SK-MEL-5 (cell line): Measurements from ENCODE around the gene ITGB8. TPM values are rescaled to one million over a fixed set of nuclear protein-coding genes. Genes with fewer than 3 reads are reported as not detected.
"Not testable (repeated sequence)": the region's sequence is repeated elsewhere in the genome, so short reads cannot be mapped to it uniquely, and the experiment has no call there.

ENCODE experiments used
- DNase-seq: peaks from one replicate; pipeline ENCODE4 v3.0.0-alpha.2; 2016; ENCODE audit warnings: low read depth, low spot score
- in situ Hi-C: cut with HindIII; loops from 2 replicates; pipeline ENCODE4 v1.10.0; 2016; ENCODE audit warnings: low sequenced_read_pairs, high pct_unique_total_duplicates, low pct_unique_long_range_greater_than_20kb
- total RNA-seq: library from RNA; depleted of rRNA; stranded (reverse); fragments of >200 nt; shearing (Covaris generic); gene quantifications from 2 replicates; pipeline ENCODE4 v1.2.3, GENCODE V29; 2014

Gene ITGB8
- total RNA-seq, 1 experiment from 2014 or later: 57.2 TPM

DNA sequence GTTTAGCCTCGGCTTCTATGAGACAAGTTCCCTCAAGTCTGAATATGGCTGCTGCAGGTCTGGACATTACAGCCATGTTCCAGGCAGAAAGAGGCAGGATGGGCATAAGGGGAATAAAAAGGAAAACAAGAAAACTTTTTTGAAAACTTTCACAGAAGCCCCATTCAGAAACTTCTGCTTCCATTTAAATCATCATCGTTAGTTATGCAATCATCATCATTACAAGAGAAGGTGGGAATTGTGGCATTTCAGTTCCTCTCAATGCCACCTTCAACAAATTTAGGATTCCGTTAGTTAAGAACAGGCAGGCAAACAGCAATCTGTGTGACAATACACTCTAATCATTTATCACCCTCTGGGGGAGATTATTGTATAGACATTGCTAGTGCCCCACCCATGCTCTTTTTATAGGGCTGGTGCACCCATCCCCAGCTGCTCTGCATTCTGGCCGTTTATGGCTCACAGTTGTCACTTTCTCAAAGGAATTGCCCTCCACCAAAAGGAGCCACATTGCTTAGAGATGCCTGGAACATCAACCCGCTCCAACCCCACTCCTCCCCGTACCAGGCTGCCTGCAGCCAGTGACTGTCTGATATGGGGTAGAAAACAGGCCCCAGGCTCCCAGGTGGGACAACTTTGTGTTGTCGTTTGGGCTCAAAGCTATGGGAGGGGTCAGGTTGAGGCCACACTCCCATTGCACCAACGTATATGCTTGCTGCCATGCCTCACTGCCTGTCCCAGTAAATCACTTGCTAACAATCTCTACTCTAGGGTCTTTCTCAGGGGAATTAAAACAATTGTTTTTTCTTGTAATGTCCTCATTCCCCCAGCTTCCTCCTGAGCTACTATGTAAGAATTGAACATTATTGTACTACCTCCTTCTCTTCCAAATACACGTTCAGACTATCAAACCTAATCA is 24.2 kb downstream of the ITGB8 start:
- in situ Hi-C loops: no loop called here
- DNase-seq: no peak

DNA sequence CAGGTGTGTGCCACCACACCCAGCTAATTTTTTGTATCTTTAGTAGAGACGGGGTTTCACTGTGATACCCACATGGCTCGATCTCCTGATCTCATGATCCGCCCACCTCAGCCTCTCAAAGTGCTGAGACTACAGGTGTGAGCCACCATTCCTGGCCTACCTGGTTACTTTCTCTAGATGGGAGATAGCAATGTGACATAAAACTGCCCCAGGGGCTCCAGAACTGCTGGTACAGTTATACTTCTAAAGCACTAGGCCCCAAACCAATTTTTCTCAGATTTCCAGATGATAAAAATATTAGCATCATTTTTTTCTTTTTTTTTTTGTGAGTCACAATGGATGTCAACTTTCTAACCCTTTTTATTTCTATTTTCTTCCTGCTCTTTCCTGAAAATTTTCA is 27.4 kb downstream of the ITGB8 start:
- DNase-seq: no peak
- in situ Hi-C loops: no loop called here

DNA sequence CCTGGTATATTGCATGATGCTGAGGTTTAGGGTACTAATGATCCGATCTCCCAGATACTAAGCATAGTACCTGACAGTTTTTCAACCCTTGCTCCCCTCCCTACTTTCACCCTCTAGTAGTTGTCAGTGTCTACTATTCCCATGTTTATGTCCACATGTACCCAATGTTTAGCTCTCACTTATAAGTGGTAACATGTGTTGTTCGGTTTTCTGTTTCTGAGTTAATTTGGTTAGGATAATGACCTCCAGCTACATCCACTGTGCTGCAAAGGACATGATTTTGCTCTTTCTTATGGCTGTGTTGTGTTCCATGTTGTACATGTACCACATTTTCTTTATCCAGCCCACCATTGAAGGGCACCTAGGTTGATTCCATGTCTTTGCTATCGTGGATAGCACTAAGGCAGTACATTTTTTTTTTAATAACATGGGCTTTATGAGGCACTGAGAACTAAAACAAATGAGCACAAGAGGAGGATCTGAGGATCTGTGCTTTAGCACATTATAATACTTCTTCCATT is 28.1 kb downstream of the ITGB8 start:
- in situ Hi-C loops: no loop called here
- DNase-seq: no peak

DNA sequence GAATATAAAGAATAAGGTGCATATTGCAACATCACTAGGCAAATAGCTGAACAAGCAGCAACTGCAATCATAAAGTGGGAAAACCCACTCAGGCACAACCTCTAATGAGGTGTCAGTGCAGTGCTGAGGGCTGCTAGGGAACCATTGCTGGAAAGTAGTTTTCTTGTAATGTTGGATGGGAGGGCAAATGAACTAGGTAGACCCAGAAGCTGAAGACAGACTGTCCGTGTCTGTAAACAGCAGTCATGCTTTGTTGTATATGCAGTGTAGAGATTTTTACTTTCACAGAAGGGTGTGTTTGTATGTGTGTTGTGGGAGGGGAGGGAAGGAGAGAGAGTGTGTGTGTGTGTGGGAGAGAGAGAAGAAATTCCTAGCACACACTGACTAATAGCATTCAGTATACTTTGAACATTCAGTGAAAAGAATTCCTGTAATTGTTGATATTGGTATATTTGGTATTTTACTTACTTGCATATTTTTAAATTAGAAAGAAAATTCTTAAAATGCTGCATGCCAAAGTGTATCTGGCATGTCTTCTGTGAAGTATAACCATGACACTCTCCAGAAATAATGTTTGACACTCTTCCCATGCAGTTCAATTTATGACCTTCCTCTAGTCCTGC is 28.8 kb downstream of the ITGB8 start:
- in situ Hi-C loops: no loop called here
- DNase-seq: no peak

DNA sequence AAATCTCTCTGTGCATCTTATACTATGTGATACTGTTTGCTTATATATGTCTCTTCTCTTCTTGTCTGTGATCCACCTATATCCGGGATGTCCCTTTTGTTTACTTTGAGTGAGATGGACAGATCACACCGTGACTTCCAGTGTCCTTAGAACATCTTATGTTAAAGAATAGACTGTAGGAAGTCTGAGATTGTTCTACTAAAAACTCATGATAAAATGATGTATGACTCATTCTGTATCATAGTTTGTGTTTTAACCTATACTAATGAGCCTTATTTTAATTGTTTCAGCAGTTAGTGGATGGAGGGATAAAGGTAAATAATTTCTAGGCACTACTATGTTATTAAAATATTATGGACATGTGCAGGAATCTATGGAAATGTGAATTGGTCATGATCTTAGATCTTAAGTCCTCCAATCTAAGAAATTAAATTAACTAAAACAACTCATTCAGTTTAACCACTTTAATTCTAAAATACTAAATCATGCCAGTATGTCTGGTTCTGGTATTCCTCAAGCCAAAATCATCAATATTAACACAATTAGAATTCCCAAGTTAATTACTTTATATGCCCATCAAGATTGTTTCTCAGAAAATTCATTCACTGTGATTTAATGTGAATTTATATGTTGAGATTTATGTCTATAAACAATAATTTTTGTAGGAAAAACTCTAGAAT is 32.0 kb downstream of the ITGB8 start:
- DNase-seq: no peak
- in situ Hi-C loops: no loop called here

DNA sequence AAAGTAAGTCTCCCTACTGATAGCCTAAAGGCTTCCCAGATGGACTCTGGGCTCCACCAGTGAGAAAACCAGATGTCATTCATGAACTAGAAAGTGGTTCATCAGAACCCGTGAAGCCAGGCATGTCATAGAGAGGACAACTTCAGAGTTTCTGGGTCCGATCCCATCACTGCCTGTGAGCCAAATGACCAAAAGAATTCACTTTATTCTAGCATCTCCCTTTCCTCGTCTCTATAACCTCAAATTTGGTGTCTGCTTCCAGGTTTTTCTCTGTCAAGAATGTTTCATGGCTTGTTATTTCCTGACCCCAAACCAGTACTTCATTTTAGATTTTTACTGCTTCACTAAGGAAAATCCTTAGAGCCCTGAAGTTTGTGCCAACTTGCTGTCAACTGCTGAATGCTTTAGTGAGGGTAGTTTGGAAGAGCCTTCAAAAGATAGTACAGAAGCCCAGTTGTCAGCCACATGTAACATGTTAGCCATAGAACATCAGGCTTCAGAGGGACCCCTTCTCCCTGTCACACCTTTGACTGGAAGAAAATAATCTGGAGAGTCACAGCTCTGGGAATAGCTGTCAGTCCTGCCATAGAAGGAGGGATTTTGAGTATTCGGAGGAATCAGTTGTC is 34.0 kb downstream of the ITGB8 start:
- in situ Hi-C loops: no loop called here
- no peak for DNase-seq

DNA sequence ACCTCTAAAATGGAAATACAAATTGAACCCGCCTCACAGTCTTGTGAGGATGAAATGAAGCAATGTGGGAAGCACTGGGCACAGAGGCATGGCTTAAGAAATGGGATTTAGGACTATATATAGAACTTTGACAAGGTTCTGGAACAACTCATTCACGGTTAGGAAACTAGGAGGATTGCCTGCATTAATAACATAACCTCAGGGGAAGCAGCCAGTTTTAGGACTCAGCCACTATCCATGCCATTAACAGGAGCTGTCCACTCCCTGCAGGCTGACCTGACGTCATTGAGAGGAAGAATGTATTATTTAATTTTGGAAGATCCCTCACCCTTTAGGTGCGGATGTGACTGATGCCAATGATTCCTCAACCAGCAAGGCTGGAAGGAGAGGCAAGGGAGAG is 34.8 kb downstream of the ITGB8 start:
- in situ Hi-C loops: no loop called here
- no peak for DNase-seq

DNA sequence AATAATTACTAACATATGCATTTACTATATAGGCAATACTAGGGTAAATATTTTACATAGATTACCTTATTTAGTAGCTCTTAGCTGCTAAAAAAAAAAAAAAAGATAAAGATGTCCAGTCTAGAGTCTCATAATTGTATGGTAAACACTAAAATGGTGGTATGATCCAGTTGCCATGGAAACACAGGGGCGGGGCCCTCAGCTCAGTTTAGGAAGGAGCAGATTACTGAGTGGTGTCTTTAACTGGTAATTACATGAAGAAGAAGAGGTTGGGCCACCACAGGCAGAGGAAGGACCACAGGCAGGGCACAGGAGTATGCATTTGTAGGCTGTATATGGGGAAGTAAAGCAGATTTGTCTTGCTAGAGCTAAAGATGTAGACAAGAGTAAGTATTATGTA is 43.7 kb downstream of the ITGB8 start:
- no peak for DNase-seq
- in situ Hi-C loops: no loop called here

DNA sequence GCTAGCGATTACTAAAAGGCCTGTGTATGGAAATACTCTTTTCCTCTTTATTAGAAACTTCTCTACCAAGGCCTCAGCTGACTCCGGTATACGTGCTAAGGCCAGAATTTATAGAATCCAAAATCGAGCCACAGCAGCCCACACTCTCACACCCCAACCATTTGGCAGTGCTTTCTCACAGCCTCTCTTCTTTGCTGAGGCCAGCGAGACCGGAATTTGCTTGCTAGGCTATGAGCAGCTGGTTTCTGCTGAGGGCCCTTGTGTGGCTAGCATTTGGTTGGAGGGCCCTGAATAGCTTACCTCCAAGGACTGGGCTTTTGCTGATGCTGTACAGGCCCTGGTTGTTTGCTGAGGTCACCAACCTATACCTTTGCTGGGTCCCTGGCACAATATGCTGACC is 46.1 kb downstream of the ITGB8 start:
- in situ Hi-C loops: no loop called here

DNA sequence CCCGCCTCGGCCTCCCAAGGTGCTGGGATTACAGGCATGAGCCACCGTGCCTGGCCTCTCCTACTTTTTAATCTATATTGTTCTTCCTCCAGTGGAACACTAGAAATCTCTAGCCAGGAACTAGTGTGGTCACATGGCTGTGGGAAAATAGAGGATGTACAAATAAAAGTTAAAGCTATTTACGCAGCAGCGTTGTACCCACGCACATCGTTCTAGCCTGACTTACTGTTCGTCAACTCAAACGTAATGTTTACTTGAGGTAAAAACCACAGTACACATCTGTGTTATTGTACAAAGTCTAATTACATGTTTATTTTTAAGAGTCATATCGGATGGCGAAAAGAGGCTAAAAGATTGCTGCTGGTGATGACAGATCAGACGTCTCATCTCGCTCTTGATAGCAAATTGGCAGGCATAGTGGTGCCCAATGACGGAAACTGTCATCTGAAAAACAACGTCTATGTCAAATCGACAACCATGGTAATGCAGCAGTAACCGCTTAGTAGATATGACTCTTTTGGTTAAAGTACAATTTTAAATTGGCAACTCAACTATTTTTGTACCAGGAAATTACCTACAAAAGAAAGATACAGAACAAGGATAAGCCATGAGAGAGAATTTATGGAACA is 50.8 kb downstream of the ITGB8 start:
- in situ Hi-C loops: no loop called here
- DNase-seq: no peak

More for the DNA sequence above, 46.1 kb downstream of the ITGB8 start:
- no peak for DNase-seq

DNA sequence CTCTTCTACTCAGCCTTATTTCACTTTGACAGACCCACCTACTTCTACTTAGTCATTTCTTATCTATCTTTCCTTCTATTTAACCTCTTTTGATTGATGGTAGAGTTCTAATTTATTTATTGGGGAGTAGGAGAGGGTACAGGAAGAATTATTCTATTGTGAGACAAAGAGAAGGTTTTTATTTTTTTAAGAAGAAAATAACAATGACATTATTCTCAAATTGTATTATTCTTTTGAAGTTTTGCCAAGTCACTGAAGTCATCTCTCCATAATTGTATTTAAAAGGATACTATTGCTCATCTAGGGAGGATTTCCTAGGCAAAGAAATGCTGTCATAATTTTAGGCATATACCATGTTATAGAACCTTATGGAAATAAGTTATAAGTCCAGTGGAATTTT is 52.7 kb downstream of the ITGB8 start:
- in situ Hi-C loops: no loop called here
- DNase-seq: no peak

DNA sequence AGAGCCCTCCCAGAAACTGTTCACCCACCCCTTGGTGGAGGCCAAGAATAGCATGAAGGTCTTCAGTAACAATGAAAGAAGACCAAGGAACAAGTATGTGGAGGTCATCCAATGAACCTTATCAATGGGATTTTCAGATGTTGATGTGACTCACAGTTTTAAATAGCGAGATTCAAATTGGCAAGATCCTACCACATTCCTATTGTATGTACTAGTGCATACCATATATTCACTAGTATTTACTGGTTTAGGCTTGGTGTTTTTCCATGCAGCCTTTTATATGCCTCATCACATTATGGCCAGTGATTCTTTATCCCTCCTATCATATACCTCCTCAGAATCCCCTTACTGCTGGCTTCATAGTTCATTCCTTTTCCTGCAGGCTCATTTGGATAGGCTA is 54.4 kb downstream of the ITGB8 start:
- DNase-seq: no peak
- in situ Hi-C loops: no loop called here

DNA sequence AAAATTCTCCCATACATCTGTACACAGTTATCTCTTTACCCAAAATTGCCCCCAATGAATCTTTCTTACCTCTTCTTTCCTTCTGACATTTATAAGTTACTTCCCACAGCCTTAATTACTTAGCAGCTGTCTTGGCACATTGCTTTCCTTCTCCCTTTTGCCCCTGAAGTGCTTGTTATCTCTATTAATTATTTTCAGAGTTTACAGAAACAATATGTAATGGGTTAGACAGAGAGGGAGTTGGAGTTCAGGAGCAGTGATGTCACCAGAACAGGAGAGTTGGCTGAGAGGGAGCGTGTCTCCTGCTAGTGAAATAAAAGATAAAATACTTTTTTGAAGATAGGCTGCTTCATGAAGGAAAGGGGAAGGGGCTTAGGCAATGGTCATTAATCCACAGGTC is 57.4 kb downstream of the ITGB8 start:
- in situ Hi-C loops: no loop called here
- no peak for DNase-seq

DNA sequence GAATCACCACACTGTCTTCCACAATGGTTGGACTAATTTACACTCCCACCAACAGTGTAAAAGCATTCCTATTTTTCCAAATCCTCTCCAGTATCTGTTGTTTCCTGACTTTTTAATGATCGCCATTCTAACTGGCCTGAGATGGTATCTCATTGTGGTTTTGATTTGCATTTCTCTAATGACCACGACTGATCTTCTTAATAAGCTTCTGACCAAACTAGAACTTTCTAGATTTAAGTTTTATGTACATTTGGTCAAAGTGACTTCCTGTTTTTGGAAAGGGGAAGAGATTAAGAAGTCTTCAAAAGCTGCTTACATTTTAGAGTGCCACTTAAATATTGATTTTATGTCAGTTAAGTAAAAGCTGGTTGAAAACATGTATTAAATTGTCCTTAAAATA is 58.5 kb downstream of the ITGB8 start:
- in situ Hi-C loops, DNase-seq: not testable (repeated sequence)

DNA sequence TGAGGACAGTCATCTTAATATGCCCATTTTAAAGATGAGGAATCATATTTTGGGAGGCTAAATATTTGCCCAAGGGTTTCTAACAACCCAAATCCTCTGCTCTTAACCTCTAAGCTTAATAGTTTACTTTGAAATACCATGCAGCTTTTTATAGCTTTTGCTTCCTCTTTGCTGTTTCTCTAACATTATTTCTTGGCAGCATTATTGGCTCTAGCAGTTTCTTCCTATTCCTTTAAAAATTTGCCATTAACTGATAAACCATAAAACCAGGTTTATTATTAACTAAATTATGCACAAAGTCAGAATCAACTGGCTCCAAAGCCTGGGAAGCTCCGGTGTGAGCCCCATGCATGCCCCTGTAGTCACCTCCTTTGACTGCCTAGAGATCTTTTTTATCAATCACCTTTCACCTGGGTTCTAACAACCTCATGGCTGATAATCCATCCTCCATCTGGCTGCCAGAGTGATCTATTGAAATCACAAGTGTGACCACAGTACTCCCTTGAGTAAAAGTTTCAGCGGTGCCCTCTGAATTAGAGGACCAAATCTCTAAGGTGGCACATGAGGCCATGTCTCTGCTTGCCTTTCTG is 62.4 kb downstream of the ITGB8 start:
- no peak for DNase-seq
- in situ Hi-C loops: no loop called here

DNA sequence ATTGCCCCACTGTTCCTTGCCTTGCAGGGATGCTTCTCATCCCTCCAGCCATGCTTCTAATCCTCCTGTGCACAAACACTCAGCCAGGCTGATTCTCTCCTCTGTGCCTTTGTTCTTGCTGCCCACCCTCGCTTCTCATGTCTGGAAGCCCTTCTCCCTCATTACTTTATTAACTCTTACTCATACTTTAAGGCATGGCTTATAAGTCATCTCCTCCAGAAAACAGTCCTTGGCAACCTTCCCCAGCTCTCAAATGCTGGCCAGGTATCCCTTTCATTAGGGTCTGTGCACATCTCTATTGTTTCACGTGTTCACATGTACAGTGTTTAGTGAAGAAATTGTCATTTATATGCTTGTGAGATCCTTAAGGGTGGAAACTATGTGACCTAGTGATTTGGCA is 62.9 kb downstream of the ITGB8 start:
- in situ Hi-C loops: no loop called here
- DNase-seq: no peak

DNA sequence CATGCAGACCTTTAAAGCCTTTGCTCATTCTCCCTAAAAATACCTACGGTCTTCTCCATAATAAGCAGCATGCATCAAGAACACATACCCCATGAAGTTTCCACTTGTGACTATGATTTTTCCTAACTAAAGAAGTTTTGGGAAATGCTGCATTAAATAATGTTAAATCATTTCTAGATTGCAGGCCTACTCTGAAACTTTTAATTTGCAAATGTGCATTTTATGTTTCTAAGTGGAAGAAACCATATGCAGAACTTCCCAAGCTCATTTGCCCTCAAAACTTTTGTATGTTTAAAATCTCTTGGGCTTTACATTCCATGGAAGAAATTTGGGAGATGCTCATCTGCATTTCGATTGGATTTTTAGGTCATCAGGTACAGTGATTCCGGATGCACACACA is 63.6 kb downstream of the ITGB8 start:
- in situ Hi-C loops: no loop called here
- DNase-seq: no peak
